Activated CD8-positive, alpha-beta T cell treated with anti-CD3 and anti-CD28 coated beads for 36 hours (primary cell): ENCODE results near the gene KIF6. TPM values are rescaled to one million over a fixed set of nuclear protein-coding genes. Genes with fewer than 3 reads are reported as not detected.

Source experiments
- ATAC-seq: fragments of 200-7000 bp; cut with Tn5 transposase; one replicate; pipeline ENCODE4 v1.10.0; 2021; ENCODE audit warnings: mild to moderate bottlenecking, moderate library complexity
- CTCF ChIA-PET: fragments of 350-600 bp; sonication (Branson Sonifier 250); formaldehyde crosslinking; loops from one replicate; lab custom pipeline; 2021; ENCODE audit warnings: antibody characterized with exemption; lab: Charles Lee
- POLR2A ChIA-PET: fragments of 350-600 bp; sonication (Branson Sonifier 250); formaldehyde crosslinking; loops from one replicate; lab custom pipeline; 2021; ENCODE audit warnings: antibody characterized with exemption; lab: Charles Lee
- DNase-seq: peaks from one replicate; pipeline ENCODE4 v3.0.0-alpha.2; 2020
- H3K27ac Mint-ChIP-seq: one replicate; pipeline ENCODE4 v1.8.0; 2021; ENCODE audit warnings: mild to moderate bottlenecking, mixed read lengths
- H3K27me3 Mint-ChIP-seq: one replicate; pipeline ENCODE4 v1.8.0; 2021; ENCODE audit warnings: mixed read lengths
- H3K36me3 Mint-ChIP-seq: one replicate; pipeline ENCODE4 v1.8.0; 2021; ENCODE audit warnings: low read depth, mixed read lengths
- H3K4me1 Mint-ChIP-seq: one replicate; pipeline ENCODE4 v1.8.0; 2021; ENCODE audit warnings: low read depth, mixed read lengths
- H3K4me3 Mint-ChIP-seq: one replicate; pipeline ENCODE4 v1.8.0; 2021; ENCODE audit warnings: mild to moderate bottlenecking, moderate library complexity, mixed read lengths
- H3K9me3 Mint-ChIP-seq: one replicate; pipeline ENCODE4 v1.8.0; 2021; ENCODE audit warnings: mixed read lengths
- CTCF ChIP-seq: fragments of 200-600 bp; IDR thresholded peaks from one replicate; pipeline ENCODE4 v1.8.0; 2022; ENCODE audit warnings: antibody characterized with exemption, mild to moderate bottlenecking
- intact Hi-C: fragments of 100-400 bp; cut with micrococcal nuclease; formaldehyde crosslinking; loops from one replicate; pipeline ENCODE4 v1.10.0; 2022
- total RNA-seq, 2 experiments: library from RNA; stranded (reverse); gene quantifications; one replicate each; pipeline ENCODE4 v1.2.3, GENCODE V29; 2021

KIF6 gene
- total RNA-seq, 2 experiments from 2014 or later, result 0.13 to 0.14 TPM

- Mint-ChIP-seq H3K27me3 (peaks cover 5% of the 10 kb centered on the region), H3K4me1 (no peaks in the 10 kb centered on the region), H3K27ac (no peak overlapping the region), H3K4me3 (no peak overlapping the region), H3K36me3 (no peaks in the 10 kb centered on the region), H3K9me3 (no peaks in the 10 kb centered on the region)
- DNase-seq (no peak), ATAC-seq (no peak)
- ChIA-PET CTCF (no interaction called here), POLR2A (interaction anchor here (0.9 to 1.2 kb wide), 2 partner anchors 16 to 18 kb away, joined by 3 read pairs; no protein-coding TSS in a partner anchor)
- intact Hi-C loops, result no loop called here
- TF ChIP-seq CTCF, result no peak
Measured at GRCh38 chr6:39381550-39382140, 343.6 kb downstream of the KIF6 start.

GRCh38 chr6:39380837-39381549 is 344.2 kb downstream of the KIF6 start:
- CTCF ChIA-PET, result no interaction called here
- intact Hi-C loops, result no loop called here
- Mint-ChIP-seq H3K9me3 (no peaks in the 10 kb centered on the region), H3K4me1 (no peaks in the 10 kb centered on the region), H3K27ac (no peak overlapping the region), H3K4me3 (no peak overlapping the region), H3K36me3 (no peaks in the 10 kb centered on the region), H3K27me3 (peaks cover 3% of the 10 kb centered on the region)
- no peak for TF ChIP-seq CTCF
- ATAC-seq, result no peak
- no peak for DNase-seq
- POLR2A ChIA-PET, result no interaction called here

- ChIA-PET POLR2A (no interaction called here), CTCF (no interaction called here)
- Mint-ChIP-seq H3K4me3 (no peak overlapping the region), H3K27me3 (peaks cover 7% of the 10 kb centered on the region), H3K9me3 (no peaks in the 10 kb centered on the region), H3K36me3 (no peaks in the 10 kb centered on the region), H3K27ac (no peak overlapping the region), H3K4me1 (no peaks in the 10 kb centered on the region)
- ATAC-seq (no peak), DNase-seq (no peak)
- intact Hi-C loops, result no loop called here
- TF ChIP-seq CTCF, result no peak
Measured at GRCh38 chr6:39378960-39379425, 346.2 kb downstream of the KIF6 start.

GRCh38 chr6:39378175-39378959 is 346.8 kb downstream of the KIF6 start:
- no peaks in the 10 kb centered on the region for H3K4me1 Mint-ChIP-seq
- peaks cover 7% of the 10 kb centered on the region for H3K27me3 Mint-ChIP-seq
- no peak overlapping the region for H3K27ac Mint-ChIP-seq
- no peak overlapping the region for H3K4me3 Mint-ChIP-seq
- TF ChIP-seq CTCF, result no peak
- POLR2A ChIA-PET, result interaction anchor here (0.6 kb wide), 1 partner anchor 625 kb away, joined by 4 read pairs; no protein-coding TSS in a partner anchor
- H3K36me3 Mint-ChIP-seq, result no peaks in the 10 kb centered on the region
- DNase-seq (no peak), ATAC-seq (no peak)
- intact Hi-C loops, result no loop called here
- no peaks in the 10 kb centered on the region for H3K9me3 Mint-ChIP-seq
- CTCF ChIA-PET, result no interaction called here
